OCI-LY7 (cell line): ENCODE measurements around the gene NCKAP5L. TPM values are rescaled to one million over a fixed set of nuclear protein-coding genes. Genes with fewer than 3 reads are reported as not detected.

ENCODE experiments used
- BruUV-seq: library from RNA; stranded (reverse); fragments of 400-500 nt; replicated peaks from 2 replicates; lab custom pipeline; 2021; lab: Mats Ljungman, UMichigan
- CTCF ChIA-PET: fragments of 300-600 bp; sonication (Branson Sonifier 250); formaldehyde crosslinking; loops from one replicate; lab custom pipeline; 2022; ENCODE audit warnings: antibody characterized with exemption; ENCODE audit not compliant: unreplicated experiment; lab: Charles Lee
- POLR2A ChIA-PET: fragments of 300-600 bp; sonication (Branson Sonifier 250); formaldehyde crosslinking; loops from one replicate; lab custom pipeline; 2022; ENCODE audit warnings: antibody characterized with exemption; lab: Charles Lee
- DNase-seq: peaks from one replicate; pipeline ENCODE4 v3.0.0-alpha.2; 2015; ENCODE audit warnings: low spot score
- H2AFZ ChIP-seq: fragments of 200-600 bp; sonication (generic), shearing (Covaris generic); 2 replicates; pipeline ENCODE4 v1.6.1; 2014; ENCODE audit warnings: mild to moderate bottlenecking, antibody characterized with exemption, low read length, moderate library complexity
- H3K27ac ChIP-seq: fragments of 200-600 bp; sonication (generic); 2 replicates; pipeline ENCODE4 v1.5.1; 2014; ENCODE audit warnings: mixed run types, low read depth, mild to moderate bottlenecking, moderate library complexity, low read length, inconsistent platforms; ENCODE audit not compliant: poor library complexity, severe bottlenecking
- H3K36me3 ChIP-seq: fragments of 200-600 bp; sonication (generic); 2 replicates; pipeline ENCODE4 v1.6.1; 2014; ENCODE audit warnings: mild to moderate bottlenecking, antibody characterized with exemption, low read length, moderate library complexity, mixed read lengths; ENCODE audit not compliant: insufficient read depth
- H3K4me1 ChIP-seq: fragments of 200-600 bp; sonication (generic); 2 replicates; pipeline ENCODE4 v1.5.1; 2014; ENCODE audit warnings: mild to moderate bottlenecking, low read length; ENCODE audit not compliant: insufficient read depth, poor library complexity, severe bottlenecking
- H3K4me2 ChIP-seq: fragments of 200-600 bp; sonication (generic); 2 replicates; pipeline ENCODE4 v1.6.1; 2014; ENCODE audit warnings: mild to moderate bottlenecking, low read length
- H3K4me3 ChIP-seq: fragments of 200-600 bp; sonication (generic); 2 replicates; pipeline ENCODE4 v1.5.1; 2014; ENCODE audit warnings: mild to moderate bottlenecking, low read depth, low read length; ENCODE audit not compliant: poor library complexity, severe bottlenecking
- H3K79me2 ChIP-seq: fragments of 200-600 bp; sonication (generic); 2 replicates; pipeline ENCODE4 v1.6.1; 2016; ENCODE audit warnings: low read depth, mild to moderate bottlenecking, low read length, moderate library complexity, mixed read lengths; ENCODE audit not compliant: insufficient read depth
- H3K9me2 ChIP-seq: fragments of 200-600 bp; sonication (generic); 2 replicates; pipeline ENCODE4 v1.6.1; 2016; ENCODE audit warnings: mild to moderate bottlenecking, low read length, mixed read lengths; ENCODE audit not compliant: insufficient read depth
- H3K9me3 ChIP-seq: fragments of 200-600 bp; sonication (generic); 2 replicates; pipeline ENCODE4 v1.6.1; 2014; ENCODE audit warnings: mild to moderate bottlenecking, mixed run types, low read length, mixed read lengths
- H4K20me1 ChIP-seq: fragments of 200-600 bp; sonication (generic); 2 replicates; pipeline ENCODE4 v1.6.1; 2014; ENCODE audit warnings: mild to moderate bottlenecking, antibody characterized with exemption, low read length, moderate library complexity, mixed read lengths; ENCODE audit not compliant: insufficient read depth
- EZH2phosphoT487 ChIP-seq: fragments of 200-600 bp; sonication (generic); IDR thresholded peaks from 2 replicates; pipeline ENCODE4 v1.6.1; 2018; ENCODE audit warnings: low read depth, borderline replicate concordance, mild to moderate bottlenecking, mixed run types, antibody characterized with exemption, low read length, moderate library complexity, mixed read lengths
- intact Hi-C: fragments of 100-400 bp; cut with micrococcal nuclease; formaldehyde crosslinking; loops from one replicate; pipeline ENCODE4 v1.10.0; 2022; ENCODE audit not compliant: unreplicated experiment
- total RNA-seq, 2 experiments: library from RNA; depleted of rRNA in 1 of 2; stranded (reverse); fragments of >200 nt in 1 of 2; shearing (Covaris generic) in 1 of 2; gene quantifications; 2 replicates each; pipeline ENCODE4 v1.2.3, GENCODE V29; 2014 to 2022
- TF ChIP-seq, protein P1 (sequence below): fragments of 200-600 bp; sonication (generic); conservative IDR thresholded peaks from 2 replicates; pipeline ENCODE4 v1.5.1; 2014; ENCODE audit warnings: mild to moderate bottlenecking, antibody characterized with exemption, low read length, moderate library complexity, mixed read lengths

The NCKAP5L gene
- total RNA-seq, 2 experiments from 2014 or later, result 4.6 to 12.2 TPM

- POLR2A ChIA-PET, result interaction anchor here (0.5 to 1.2 kb wide), 3 partner anchors 56 to 121 kb away, joined by 3 to 4 read pairs (median 3); no protein-coding TSS in a partner anchor
- H4K20me1 ChIP-seq, result no peaks in the 10 kb centered on the region
- peaks cover 20% of the 10 kb centered on the region for H3K4me1 ChIP-seq
- DNase-seq, result peak; percentile 72
- no peak overlapping the region for H3K4me3 ChIP-seq
- no TSS peak for BruUV-seq
- intact Hi-C loops, result loop anchor here (1.0 to 10.0 kb wide), 2 partner anchors 63 to 984 kb away; partner anchors contain the start of gene DDX23
- H3K9me3 ChIP-seq, result no peaks in the 10 kb centered on the region
- peaks cover 14% of the 10 kb centered on the region; the same call in 1 of the 2 replicates for H3K79me2 ChIP-seq
- H3K36me3 ChIP-seq, result peaks cover 4% of the 10 kb centered on the region; the same call in 1 of the 2 replicates
- no peaks in the 10 kb centered on the region for H3K9me2 ChIP-seq
- H3K4me2 ChIP-seq, result no peak overlapping the region
- CTCF ChIA-PET, result interaction anchor here (0.6 to 2.1 kb wide), 4 partner anchors 11 to 291 kb away, joined by 3 to 8 read pairs (median 4); partner anchors contain the start of gene NCKAP5L
- TF ChIP-seq, protein P1, sequence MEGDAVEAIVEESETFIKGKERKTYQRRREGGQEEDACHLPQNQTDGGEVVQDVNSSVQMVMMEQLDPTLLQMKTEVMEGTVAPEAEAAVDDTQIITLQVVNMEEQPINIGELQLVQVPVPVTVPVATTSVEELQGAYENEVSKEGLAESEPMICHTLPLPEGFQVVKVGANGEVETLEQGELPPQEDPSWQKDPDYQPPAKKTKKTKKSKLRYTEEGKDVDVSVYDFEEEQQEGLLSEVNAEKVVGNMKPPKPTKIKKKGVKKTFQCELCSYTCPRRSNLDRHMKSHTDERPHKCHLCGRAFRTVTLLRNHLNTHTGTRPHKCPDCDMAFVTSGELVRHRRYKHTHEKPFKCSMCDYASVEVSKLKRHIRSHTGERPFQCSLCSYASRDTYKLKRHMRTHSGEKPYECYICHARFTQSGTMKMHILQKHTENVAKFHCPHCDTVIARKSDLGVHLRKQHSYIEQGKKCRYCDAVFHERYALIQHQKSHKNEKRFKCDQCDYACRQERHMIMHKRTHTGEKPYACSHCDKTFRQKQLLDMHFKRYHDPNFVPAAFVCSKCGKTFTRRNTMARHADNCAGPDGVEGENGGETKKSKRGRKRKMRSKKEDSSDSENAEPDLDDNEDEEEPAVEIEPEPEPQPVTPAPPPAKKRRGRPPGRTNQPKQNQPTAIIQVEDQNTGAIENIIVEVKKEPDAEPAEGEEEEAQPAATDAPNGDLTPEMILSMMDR, result peak; percentile 94
- TF ChIP-seq EZH2phosphoT487, result no peak
- H3K27ac ChIP-seq, result no peak overlapping the region
- no peak overlapping the region for H2AFZ ChIP-seq
These were observed 10.9 kb upstream of the NCKAP5L start for GRCh38 chr12:49838973-49839633.

GRCh38 chr12:49832836-49833421 is 4.7 kb upstream of the NCKAP5L start:
- Histone ChIP-seq H3K4me1 (peaks cover 8% of the 10 kb centered on the region), H3K79me2 (no peaks in the 10 kb centered on the region), H3K36me3 (no peaks in the 10 kb centered on the region), H3K9me3 (no peaks in the 10 kb centered on the region), H3K4me2 (no peak overlapping the region), H4K20me1 (no peaks in the 10 kb centered on the region), H2AFZ (no peak overlapping the region), H3K9me2 (no peaks in the 10 kb centered on the region), H3K27ac (no peak overlapping the region), H3K4me3 (no peak overlapping the region)
- CTCF ChIA-PET, result no interaction called here
- BruUV-seq, result no TSS peak
- POLR2A ChIA-PET, result no interaction called here
- no peak for DNase-seq
- TF ChIP-seq, protein P1, result no peak
- no peak for TF ChIP-seq EZH2phosphoT487
- intact Hi-C loops, result loop anchor here (5.0 to 10.0 kb wide), 2 partner anchors 196 to 978 kb away; partner anchors contain the start of gene DDX23
